Measurements from ENCODE around the gene STAG1. TPM values are rescaled to one million over a fixed set of nuclear protein-coding genes. Genes with fewer than 3 reads are reported as not detected.
"Not testable (repeated sequence)": the region's sequence is repeated elsewhere in the genome, so short reads cannot be mapped to it uniquely, and the experiment has no call there.

Gene STAG1
- total and polyA plus RNA-seq, 4 donors, result 11.0 to 68.6 (median 38.4) TPM

- Histone ChIP-seq H3K36me3 (ENCODE audit: control insufficient read depth in 1 of 2, insufficient read depth in 2 of 2, low read length in 1 of 2) (no peaks in the 10 kb centered on the region), H3K9me3 (ENCODE audit: control insufficient read depth, low read length) (no peaks in the 10 kb centered on the region), H3K27me3 (ENCODE audit: control insufficient read depth in 1 of 2, insufficient read depth in 2 of 2, low read length in 1 of 2) (no peaks in the 10 kb centered on the region), H3K4me1 (ENCODE audit: control insufficient read depth in 1 of 2, insufficient read depth in 2 of 2, low read length in 2 of 2) (no peaks in the 10 kb centered on the region), H3K27ac (ENCODE audit: low read depth in 1 of 2, low read length in 2 of 2) (no peak overlapping the region), H3K4me3 (ENCODE audit: low read length in 2 of 2) (no peak overlapping the region)
- 64 to 66% methylated on average over 5 of the region's 5 CpGs for WGBS, 2 donors
- intact Hi-C loops (cut with DNase I), result no loop called here
- no peak for ATAC-seq (ENCODE audit: low FRiP score)
- no peak for DNase-seq
Measured at GRCh38 chr3:136595913-136596697, 156.1 kb downstream of the STAG1 start.

- Histone ChIP-seq H3K27ac (ENCODE audit: low read depth in 1 of 2, low read length in 2 of 2) (no peak overlapping the region), H3K4me1 (ENCODE audit: control insufficient read depth in 1 of 2, insufficient read depth in 2 of 2, low read length in 2 of 2) (no peaks in the 10 kb centered on the region), H3K9me3 (ENCODE audit: control insufficient read depth, low read length) (no peaks in the 10 kb centered on the region), H3K36me3 (ENCODE audit: control insufficient read depth in 1 of 2, insufficient read depth in 2 of 2, low read length in 1 of 2) (no peaks in the 10 kb centered on the region), H3K4me3 (ENCODE audit: low read length in 2 of 2) (no peak overlapping the region), H3K27me3 (ENCODE audit: control insufficient read depth in 1 of 2, insufficient read depth in 2 of 2, low read length in 1 of 2) (no peaks in the 10 kb centered on the region)
- intact Hi-C loops (cut with DNase I), result no loop called here
- no peak for ATAC-seq (ENCODE audit: low FRiP score)
- DNase-seq, result no peak
Measured at GRCh38 chr3:136586580-136586979, 165.6 kb downstream of the STAG1 start.

GRCh38 chr3:136584728-136585127 lies 167.4 kb downstream of the STAG1 start:
- Histone ChIP-seq H3K4me3 (ENCODE audit: low read length in 2 of 2) (no peak overlapping the region), H3K27ac (ENCODE audit: low read depth in 1 of 2, low read length in 2 of 2) (no peak overlapping the region), H3K36me3 (ENCODE audit: control insufficient read depth in 1 of 2, insufficient read depth in 2 of 2, low read length in 1 of 2) (no peaks in the 10 kb centered on the region), H3K9me3 (ENCODE audit: control insufficient read depth, low read length) (no peaks in the 10 kb centered on the region), H3K4me1 (ENCODE audit: control insufficient read depth in 1 of 2, insufficient read depth in 2 of 2, low read length in 2 of 2) (no peaks in the 10 kb centered on the region), H3K27me3 (ENCODE audit: control insufficient read depth in 1 of 2, insufficient read depth in 2 of 2, low read length in 1 of 2) (no peaks in the 10 kb centered on the region)
- ATAC-seq (ENCODE audit: low FRiP score) (no peak), DNase-seq (no peak)
- intact Hi-C loops (cut with DNase I), result no loop called here

GRCh38 chr3:136583823-136584222 lies 168.4 kb downstream of the STAG1 start:
- no peak for ATAC-seq (ENCODE audit: low FRiP score)
- Histone ChIP-seq H3K4me3 (ENCODE audit: low read length in 2 of 2) (no peak overlapping the region), H3K27ac (ENCODE audit: low read depth in 1 of 2, low read length in 2 of 2) (no peak overlapping the region), H3K9me3 (ENCODE audit: control insufficient read depth, low read length) (no peaks in the 10 kb centered on the region), H3K4me1 (ENCODE audit: control insufficient read depth in 1 of 2, insufficient read depth in 2 of 2, low read length in 2 of 2) (no peaks in the 10 kb centered on the region), H3K36me3 (ENCODE audit: control insufficient read depth in 1 of 2, insufficient read depth in 2 of 2, low read length in 1 of 2) (no peaks in the 10 kb centered on the region), H3K27me3 (ENCODE audit: control insufficient read depth in 1 of 2, insufficient read depth in 2 of 2, low read length in 1 of 2) (no peaks in the 10 kb centered on the region)
- intact Hi-C loops (cut with DNase I), result no loop called here
- WGBS, 2 donors, result 89 to 91% methylated on average over 2 of the region's 2 CpGs
- DNase-seq, result no peak

GRCh38 chr3:136577791-136578190 lies 174.4 kb downstream of the STAG1 start:
- no peaks in the 10 kb centered on the region for H3K4me1 ChIP-seq (ENCODE audit: control insufficient read depth in 1 of 2, insufficient read depth in 2 of 2, low read length in 2 of 2)
- H3K4me3 ChIP-seq (ENCODE audit: low read length in 2 of 2), result no peak overlapping the region
- DNase-seq (no peak), ATAC-seq (ENCODE audit: low FRiP score) (no peak)
- intact Hi-C loops (cut with DNase I), result no loop called here
- no peak overlapping the region for H3K27ac ChIP-seq (ENCODE audit: low read depth in 1 of 2, low read length in 2 of 2)
- H3K36me3 ChIP-seq (ENCODE audit: control insufficient read depth in 1 of 2, insufficient read depth in 2 of 2, low read length in 1 of 2), result no peaks in the 10 kb centered on the region
- no peaks in the 10 kb centered on the region for H3K9me3 ChIP-seq (ENCODE audit: control insufficient read depth, low read length)
- 96% methylated on average over 3 of the region's 3 CpGs for WGBS, 2 donors
- H3K27me3 ChIP-seq (ENCODE audit: control insufficient read depth in 1 of 2, insufficient read depth in 2 of 2, low read length in 1 of 2), result no peaks in the 10 kb centered on the region

- Histone ChIP-seq H3K4me1 (ENCODE audit: control insufficient read depth in 1 of 2, insufficient read depth in 2 of 2, low read length in 2 of 2) (no peaks in the 10 kb centered on the region), H3K27ac (ENCODE audit: low read depth in 1 of 2, low read length in 2 of 2) (no peak overlapping the region), H3K36me3 (ENCODE audit: control insufficient read depth in 1 of 2, insufficient read depth in 2 of 2, low read length in 1 of 2) (no peaks in the 10 kb centered on the region), H3K9me3 (ENCODE audit: control insufficient read depth, low read length) (no peaks in the 10 kb centered on the region), H3K4me3 (ENCODE audit: low read length in 2 of 2) (no peak overlapping the region), H3K27me3 (ENCODE audit: control insufficient read depth in 1 of 2, insufficient read depth in 2 of 2, low read length in 1 of 2) (no peaks in the 10 kb centered on the region)
- ATAC-seq (ENCODE audit: low FRiP score) (no peak), DNase-seq (no peak)
- WGBS, 2 donors, result 25 to 35% methylated on average over 6 of the region's 6 CpGs
- intact Hi-C loops (cut with DNase I), result no loop called here
Measured at GRCh38 chr3:136576279-136577009, 175.7 kb downstream of the STAG1 start.

GRCh38 chr3:136567599-136568188 lies 184.5 kb downstream of the STAG1 start:
- Histone ChIP-seq H3K4me3 (ENCODE audit: low read length in 2 of 2) (no peak overlapping the region), H3K36me3 (ENCODE audit: control insufficient read depth in 1 of 2, insufficient read depth in 2 of 2, low read length in 1 of 2) (no peaks in the 10 kb centered on the region), H3K27ac (ENCODE audit: low read depth in 1 of 2, low read length in 2 of 2) (no peak overlapping the region), H3K9me3 (ENCODE audit: control insufficient read depth, low read length) (no peaks in the 10 kb centered on the region), H3K4me1 (ENCODE audit: control insufficient read depth in 1 of 2, insufficient read depth in 2 of 2, low read length in 2 of 2) (no peaks in the 10 kb centered on the region), H3K27me3 (ENCODE audit: control insufficient read depth in 1 of 2, insufficient read depth in 2 of 2, low read length in 1 of 2) (no peaks in the 10 kb centered on the region)
- DNase-seq, result no peak
- no peak for ATAC-seq (ENCODE audit: low FRiP score)
- 91 to 94% methylated on average over 2 of the region's 2 CpGs for WGBS, 2 donors
- intact Hi-C loops (cut with DNase I), result no loop called here

- DNase-seq; ATAC-seq (ENCODE audit: low FRiP score); H3K4me1 ChIP-seq (ENCODE audit: control insufficient read depth in 1 of 2, insufficient read depth in 2 of 2, low read length in 2 of 2); H3K4me3 ChIP-seq (ENCODE audit: low read length in 2 of 2); H3K27ac ChIP-seq (ENCODE audit: low read depth in 1 of 2, low read length in 2 of 2); H3K9me3 ChIP-seq (ENCODE audit: control insufficient read depth, low read length); H3K27me3 ChIP-seq (ENCODE audit: control insufficient read depth in 1 of 2, insufficient read depth in 2 of 2, low read length in 1 of 2); H3K36me3 ChIP-seq (ENCODE audit: control insufficient read depth in 1 of 2, insufficient read depth in 2 of 2, low read length in 1 of 2); intact Hi-C loops (cut with DNase I): not testable (repeated sequence)
- 98 to 100% methylated on average over 1 of the region's 1 CpG for WGBS, 2 donors
Measured at GRCh38 chr3:136564962-136565361, 187.2 kb downstream of the STAG1 start.

- H3K27me3 ChIP-seq (ENCODE audit: control insufficient read depth in 1 of 2, insufficient read depth in 2 of 2, low read length in 1 of 2), result no peaks in the 10 kb centered on the region
- no peaks in the 10 kb centered on the region for H3K9me3 ChIP-seq (ENCODE audit: control insufficient read depth, low read length)
- intact Hi-C loops (cut with DNase I), result no loop called here
- no peak for DNase-seq
- H3K27ac ChIP-seq (ENCODE audit: low read depth in 1 of 2, low read length in 2 of 2), result no peak overlapping the region
- H3K36me3 ChIP-seq (ENCODE audit: control insufficient read depth in 1 of 2, insufficient read depth in 2 of 2, low read length in 1 of 2), result no peaks in the 10 kb centered on the region
- 96% methylated on average over 9 of the region's 9 CpGs for WGBS, 2 donors
- no peaks in the 10 kb centered on the region for H3K4me1 ChIP-seq (ENCODE audit: control insufficient read depth in 1 of 2, insufficient read depth in 2 of 2, low read length in 2 of 2)
- H3K4me3 ChIP-seq (ENCODE audit: low read length in 2 of 2), result no peak overlapping the region
- no peak for ATAC-seq (ENCODE audit: low FRiP score)
Measured at GRCh38 chr3:136562026-136562425, 190.2 kb downstream of the STAG1 start.
